T-helper 17 cell (primary cell): ENCODE results near the gene PTGES3L. TPM values are rescaled to one million over a fixed set of nuclear protein-coding genes. Genes with fewer than 3 reads are reported as not detected.
A peak's percentile ranks its signal among the peaks of the same experiment; 100 is the strongest.
"Not testable (repeated sequence)": the region's sequence is repeated elsewhere in the genome, so short reads cannot be mapped to it uniquely, and the experiment has no call there.

Source experiments
- ATAC-seq: fragments of 150-1000 bp; cut with Tn5 transposase; 2 replicates; pipeline ENCODE4 v1.10.0; 2021; ENCODE audit warnings: mild to moderate bottlenecking, moderate library complexity
- DNase-seq, 3 donors: peaks; one replicate each; pipeline versions ENCODE4 v3.0.0 to v3.0.0-alpha.2; 2020 to 2021
- H3K9me3 ChIP-seq: one replicate; pipeline ENCODE4 v1.7.0; 2013; ENCODE audit warnings: low read length, mild to moderate bottlenecking; ENCODE audit not compliant: control insufficient read depth, poor library complexity, severe bottlenecking
- H3K27ac Mint-ChIP-seq: one replicate; pipeline ENCODE4 v1.8.0; 2022; ENCODE audit warnings: mild to moderate bottlenecking, moderate library complexity, mixed read lengths
- H3K27me3 Mint-ChIP-seq: one replicate; pipeline ENCODE4 v1.8.0; 2022; ENCODE audit warnings: mixed read lengths
- H3K36me3 Mint-ChIP-seq: one replicate; pipeline ENCODE4 v1.8.0; 2022; ENCODE audit warnings: low read depth, mixed read lengths
- H3K4me1 Mint-ChIP-seq: one replicate; pipeline ENCODE4 v1.8.0; 2022; ENCODE audit warnings: mild to moderate bottlenecking, mixed read lengths
- H3K4me3 Mint-ChIP-seq: one replicate; pipeline ENCODE4 v1.8.0; 2022; ENCODE audit warnings: mild to moderate bottlenecking, moderate library complexity, mixed read lengths
- total RNA-seq, 4 donors: library from RNA in 2 of 4; stranded (reverse) in 2 of 4; gene quantifications; one replicate each; pipeline ENCODE4 v1.2.3 and lab custom pipeline; 2022 to 2026

The PTGES3L gene
- total RNA-seq, 2 donors from 2014 or later: 2.3 TPM; not detected in 1

DNA sequence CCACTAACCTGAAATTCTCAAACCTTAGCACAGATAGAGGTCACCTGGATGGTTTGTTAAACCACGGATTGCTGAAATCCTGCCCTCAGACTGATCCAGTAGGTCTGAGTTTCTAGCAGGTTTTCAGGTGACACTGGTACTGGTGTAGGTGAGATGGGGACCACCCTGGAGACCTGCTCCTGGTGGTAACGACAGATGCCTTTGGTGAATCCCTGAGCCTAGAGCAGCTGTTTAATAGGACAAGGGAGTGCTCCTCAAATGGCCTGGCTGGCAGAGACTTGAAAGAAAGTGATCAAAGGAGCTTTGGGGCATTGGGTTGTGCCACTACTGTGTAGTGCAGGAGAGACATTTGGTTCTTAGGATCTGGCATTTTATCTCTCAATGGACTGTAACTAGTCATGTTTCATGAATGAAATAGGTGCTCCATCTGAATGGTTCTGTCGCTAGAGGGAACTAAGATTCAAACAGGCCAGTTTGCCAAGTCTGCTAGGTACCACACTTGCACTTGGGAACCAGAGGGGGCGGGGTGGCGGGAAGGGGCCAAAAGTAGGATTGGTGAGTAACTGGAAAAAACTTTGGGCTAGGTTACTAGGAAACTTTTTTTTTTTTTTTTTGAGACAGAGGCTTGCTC is 23.8 kb upstream of the PTGES3L start:
- H3K9me3 ChIP-seq: no peaks in the 10 kb centered on the region
- ATAC-seq: no peak
- Mint-ChIP-seq H3K4me1 (peaks cover 21% of the 10 kb centered on the region), H3K27ac (peak overlapping the region; percentile 71), H3K27me3 (no peaks in the 10 kb centered on the region), H3K36me3 (no peaks in the 10 kb centered on the region), H3K4me3 (no peak overlapping the region)
- no peak for DNase-seq

GRCh38 chr17:43000894-43001293 is 21.0 kb upstream of the PTGES3L start:
- H3K4me1 Mint-ChIP-seq: peaks cover 19% of the 10 kb centered on the region
- ATAC-seq, H3K27me3 Mint-ChIP-seq, H3K4me3 Mint-ChIP-seq, H3K9me3 ChIP-seq, H3K36me3 Mint-ChIP-seq, DNase-seq: not testable (repeated sequence)
- H3K27ac Mint-ChIP-seq: peak overlapping the region; percentile 99

DNA sequence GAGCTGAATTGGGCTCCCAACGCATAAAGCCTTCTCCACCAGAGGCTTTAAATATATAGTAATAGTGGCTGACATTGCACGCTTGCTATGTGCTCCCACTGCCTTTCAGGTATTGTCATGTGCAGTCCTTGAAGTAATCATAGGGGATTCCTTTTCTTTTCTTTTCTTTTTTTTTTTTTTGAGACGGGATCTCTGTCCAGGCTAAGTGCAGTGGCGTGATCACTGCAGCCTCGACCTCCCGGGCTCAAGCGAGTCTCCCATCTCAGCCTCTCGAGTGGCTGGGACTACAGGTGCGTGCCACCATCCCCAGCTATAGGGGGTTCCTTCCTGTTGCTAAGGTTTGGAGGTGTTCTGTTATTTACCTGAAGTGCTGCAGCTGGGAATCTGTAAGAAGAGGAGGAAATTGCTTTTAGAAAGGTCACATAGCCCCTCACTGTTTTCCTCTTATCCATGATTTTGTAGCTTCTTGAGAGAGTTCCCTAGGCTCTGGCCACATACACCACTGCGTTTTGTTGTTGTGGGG is 19.2 kb upstream of the PTGES3L start:
- ATAC-seq (no peak), DNase-seq (no peak)
- no peaks in the 10 kb centered on the region for H3K9me3 ChIP-seq
- peak overlapping the region; percentile 93 for H3K4me3 Mint-ChIP-seq
- H3K4me1 Mint-ChIP-seq: peaks cover 19% of the 10 kb centered on the region
- H3K27ac Mint-ChIP-seq: peak overlapping the region; percentile 99
- H3K27me3 Mint-ChIP-seq: no peaks in the 10 kb centered on the region
- no peaks in the 10 kb centered on the region for H3K36me3 Mint-ChIP-seq

GRCh38 chr17:42997984-42998938 is 18.4 kb upstream of the PTGES3L start, which contains the start of gene RPL27:
Gene RPL27, plus strand, starts transcription at chr17:42998419. Its CDS starts 332 bp downstream, at chr17:42998751.
- DNase-seq: peak; percentile 84 to 94 (median 94)
- ATAC-seq: peak; percentile 96
- no peaks in the 10 kb centered on the region for H3K9me3 ChIP-seq
- Mint-ChIP-seq H3K4me3 (peak within 1 kb of the TSS; percentile 93), H3K4me1 (peaks cover 19% of the 10 kb centered on the region), H3K36me3 (no peaks in the 10 kb centered on the region), H3K27ac (peak within 1 kb of the TSS; percentile 99), H3K27me3 (no peaks in the 10 kb centered on the region)

- Mint-ChIP-seq H3K36me3 (no peaks in the 10 kb centered on the region), H3K27ac (peak overlapping the region; percentile 99), H3K4me1 (peaks cover 19% of the 10 kb centered on the region), H3K27me3 (no peaks in the 10 kb centered on the region), H3K4me3 (peak overlapping the region; percentile 93)
- DNase-seq: no peak
- H3K9me3 ChIP-seq: no peaks in the 10 kb centered on the region
- no peak for ATAC-seq
Observed at GRCh38 chr17:42997390-42997983, 17.6 kb upstream of the PTGES3L start.

GRCh38 chr17:42993913-42994312 is 14.0 kb upstream of the PTGES3L start:
- H3K27me3 Mint-ChIP-seq: not testable (repeated sequence)

GRCh38 chr17:42992872-42993271 is 13.0 kb upstream of the PTGES3L start:
- H3K36me3 Mint-ChIP-seq: peaks cover 5% of the 10 kb centered on the region

More at GRCh38 chr17:42993913-42994312, 14.0 kb upstream of the PTGES3L start:
- H3K4me3 Mint-ChIP-seq, H3K36me3 Mint-ChIP-seq, H3K9me3 ChIP-seq, H3K4me1 Mint-ChIP-seq, H3K27ac Mint-ChIP-seq, ATAC-seq, DNase-seq: not testable (repeated sequence)

GRCh38 chr17:42991471-42991870 is 11.6 kb upstream of the PTGES3L start:
- H3K9me3 ChIP-seq: no peaks in the 10 kb centered on the region
- Mint-ChIP-seq H3K36me3 (peaks cover 5% of the 10 kb centered on the region), H3K4me3 (no peak overlapping the region), H3K27ac (no peak overlapping the region), H3K4me1 (no peaks in the 10 kb centered on the region), H3K27me3 (no peaks in the 10 kb centered on the region)
- DNase-seq (no peak), ATAC-seq (no peak)

More at GRCh38 chr17:42992872-42993271, 13.0 kb upstream of the PTGES3L start:
- Mint-ChIP-seq H3K4me3 (no peak overlapping the region), H3K27ac (no peak overlapping the region), H3K4me1 (peaks cover 2% of the 10 kb centered on the region), H3K27me3 (no peaks in the 10 kb centered on the region)
- no peak for DNase-seq
- H3K9me3 ChIP-seq: no peaks in the 10 kb centered on the region
- ATAC-seq: no peak

DNA sequence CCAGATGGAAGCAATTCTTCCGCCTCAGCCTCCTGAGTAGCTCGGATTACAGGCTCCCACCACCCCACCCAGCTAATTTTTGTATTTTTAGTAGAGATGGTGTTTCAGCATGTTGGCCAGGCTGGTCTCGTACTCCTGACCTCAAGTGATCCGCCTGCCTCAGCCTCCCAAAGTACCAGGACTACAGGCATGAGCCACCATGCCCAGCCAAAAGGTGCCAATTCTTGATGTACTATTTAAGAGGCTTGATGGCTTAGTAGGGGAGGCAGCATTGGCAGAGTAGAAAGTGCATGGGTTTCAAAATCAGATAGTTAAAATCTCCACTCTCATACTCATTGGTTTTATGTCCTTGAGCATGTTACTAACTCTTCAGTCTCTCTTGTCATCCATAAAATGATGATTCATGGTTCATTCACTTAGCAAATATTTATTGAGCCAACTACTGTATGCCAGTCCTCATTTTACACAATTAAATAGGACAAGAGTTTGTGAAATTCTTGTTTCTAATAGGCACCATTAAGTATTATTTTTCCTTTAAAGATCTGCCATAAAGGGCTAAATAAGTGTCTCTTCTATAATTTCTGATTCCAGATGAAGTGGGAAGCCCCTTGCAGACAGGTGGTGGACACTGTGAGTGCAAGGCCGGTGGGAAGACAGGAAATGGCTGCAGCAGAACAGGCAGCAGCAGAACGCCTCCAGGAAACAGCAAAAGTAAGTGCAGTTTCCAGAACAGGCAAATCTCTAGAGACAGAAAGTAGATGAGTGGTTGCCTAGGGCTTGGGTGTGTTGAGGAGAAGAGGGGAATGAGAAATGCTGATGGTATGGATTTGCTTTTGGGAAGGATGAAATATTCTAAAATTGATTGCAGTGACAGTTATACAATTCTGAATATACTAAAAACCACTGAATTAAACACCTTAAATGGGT is 10.1 kb upstream of the PTGES3L start:
- ATAC-seq: no peak
- peaks cover 5% of the 10 kb centered on the region for H3K36me3 Mint-ChIP-seq

DNA sequence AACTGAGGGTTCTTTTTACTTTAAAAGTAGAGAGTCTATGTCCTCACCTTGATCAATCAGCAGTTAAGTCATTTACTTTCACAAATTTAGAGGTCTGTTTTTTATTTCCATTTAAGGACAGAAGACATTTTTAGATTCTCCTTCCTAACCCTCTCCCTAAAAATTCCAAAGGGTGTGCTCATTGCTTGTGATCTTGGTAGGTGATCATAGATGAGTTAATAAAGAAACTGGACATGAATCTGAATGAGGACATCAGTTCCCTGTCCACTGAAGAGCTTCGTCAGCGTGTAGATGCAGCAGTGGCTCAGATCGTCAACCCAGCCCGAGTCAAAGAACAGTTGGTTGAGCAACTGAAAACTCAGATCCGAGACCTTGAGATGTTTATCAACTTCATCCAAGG is 9.3 kb upstream of the PTGES3L start:
- H3K4me3 Mint-ChIP-seq: no peak overlapping the region
- ATAC-seq: no peak
- DNase-seq: no peak
- H3K4me1 Mint-ChIP-seq: peaks cover 3% of the 10 kb centered on the region
- H3K27me3 Mint-ChIP-seq: no peaks in the 10 kb centered on the region
- no peaks in the 10 kb centered on the region for H3K9me3 ChIP-seq
- peaks cover 5% of the 10 kb centered on the region for H3K36me3 Mint-ChIP-seq
- no peak overlapping the region for H3K27ac Mint-ChIP-seq

More for the DNA sequence above, 10.1 kb upstream of the PTGES3L start:
- H3K9me3 ChIP-seq: no peaks in the 10 kb centered on the region
- H3K27ac Mint-ChIP-seq: peak overlapping the region; percentile 85
- no peak overlapping the region for H3K4me3 Mint-ChIP-seq
- DNase-seq: no peak
- peaks cover 3% of the 10 kb centered on the region for H3K4me1 Mint-ChIP-seq
- H3K27me3 Mint-ChIP-seq: no peaks in the 10 kb centered on the region

GRCh38 chr17:42985225-42985624 is 5.3 kb upstream of the PTGES3L start:
- Mint-ChIP-seq H3K4me3 (no peak overlapping the region), H3K27me3 (no peaks in the 10 kb centered on the region), H3K4me1 (peaks cover 17% of the 10 kb centered on the region), H3K27ac (no peak overlapping the region), H3K36me3 (peaks cover under 1% of the 10 kb centered on the region)
- DNase-seq: no peak
- no peaks in the 10 kb centered on the region for H3K9me3 ChIP-seq
- ATAC-seq: no peak

DNA sequence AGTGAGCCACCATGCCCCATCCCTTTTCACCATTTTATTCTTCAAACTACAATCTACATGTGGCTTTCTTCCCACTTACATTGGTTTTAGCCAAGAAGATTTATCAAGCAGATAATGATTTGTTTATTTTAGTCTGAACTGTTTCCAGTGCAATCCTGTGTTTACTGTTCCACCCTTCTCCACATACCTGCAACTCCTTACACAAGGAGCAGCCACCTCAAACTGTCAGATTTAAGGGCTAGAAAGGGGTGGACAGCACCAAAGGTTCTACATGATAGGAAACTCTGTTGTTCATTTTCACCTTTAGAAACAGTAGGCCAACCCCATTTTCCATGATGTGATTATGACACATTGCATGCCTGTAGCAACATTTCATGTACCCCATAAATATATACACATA is 2.4 kb upstream of the PTGES3L start:
- DNase-seq (no peak), ATAC-seq (no peak)
- no peaks in the 10 kb centered on the region for H3K9me3 ChIP-seq
- H3K27me3 Mint-ChIP-seq: no peaks in the 10 kb centered on the region
- peaks cover 25% of the 10 kb centered on the region for H3K4me1 Mint-ChIP-seq
- peak overlapping the region; percentile 93 for H3K27ac Mint-ChIP-seq
- peak overlapping the region; percentile 99 for H3K4me3 Mint-ChIP-seq
- no peaks in the 10 kb centered on the region for H3K36me3 Mint-ChIP-seq
